Measurements from ENCODE around the gene VBP1. TPM values are rescaled to one million over a fixed set of nuclear protein-coding genes. Genes with fewer than 3 reads are reported as not detected.

Gene VBP1
- 64.4 TPM for total RNA-seq (ENCODE audit: unreplicated experiment)
- long read RNA-seq, transcript VBP1-201 (6 exons, 1,686 nt): major isoform, 128 of 131 reads
- long read RNA-seq, partial matches to known transcripts: 0 of 131 reads
- long read RNA-seq, other reads (novel, unspliced or antisense): 3 of 131 reads

- Mint-ChIP-seq H3K9me3 (ENCODE audit: unreplicated experiment) (no peaks in the 10 kb centered on the region), H3K27ac (ENCODE audit: unreplicated experiment) (peak within 1 kb of the TSS; percentile 98), H3K4me1 (ENCODE audit: low read depth, unreplicated experiment) (peaks cover 7% of the 10 kb centered on the region), H3K4me3 (ENCODE audit: unreplicated experiment) (peak within 1 kb of the TSS; percentile 98), H3K36me3 (ENCODE audit: unreplicated experiment) (no peaks in the 10 kb centered on the region), H3K27me3 (ENCODE audit: unreplicated experiment) (peaks cover 3% of the 10 kb centered on the region)
- TF ChIP-seq, protein P1, sequence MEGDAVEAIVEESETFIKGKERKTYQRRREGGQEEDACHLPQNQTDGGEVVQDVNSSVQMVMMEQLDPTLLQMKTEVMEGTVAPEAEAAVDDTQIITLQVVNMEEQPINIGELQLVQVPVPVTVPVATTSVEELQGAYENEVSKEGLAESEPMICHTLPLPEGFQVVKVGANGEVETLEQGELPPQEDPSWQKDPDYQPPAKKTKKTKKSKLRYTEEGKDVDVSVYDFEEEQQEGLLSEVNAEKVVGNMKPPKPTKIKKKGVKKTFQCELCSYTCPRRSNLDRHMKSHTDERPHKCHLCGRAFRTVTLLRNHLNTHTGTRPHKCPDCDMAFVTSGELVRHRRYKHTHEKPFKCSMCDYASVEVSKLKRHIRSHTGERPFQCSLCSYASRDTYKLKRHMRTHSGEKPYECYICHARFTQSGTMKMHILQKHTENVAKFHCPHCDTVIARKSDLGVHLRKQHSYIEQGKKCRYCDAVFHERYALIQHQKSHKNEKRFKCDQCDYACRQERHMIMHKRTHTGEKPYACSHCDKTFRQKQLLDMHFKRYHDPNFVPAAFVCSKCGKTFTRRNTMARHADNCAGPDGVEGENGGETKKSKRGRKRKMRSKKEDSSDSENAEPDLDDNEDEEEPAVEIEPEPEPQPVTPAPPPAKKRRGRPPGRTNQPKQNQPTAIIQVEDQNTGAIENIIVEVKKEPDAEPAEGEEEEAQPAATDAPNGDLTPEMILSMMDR (IDR thresholded peaks at IDR 0.05; ENCODE audit: partially characterized antibody, unreplicated experiment): peak; percentile 68
- DNase-seq: peak; percentile 85
These were observed at the start of gene VBP1 for GRCh38 chrX:155216179-155216939. Gene VBP1 (plus strand): TSS chrX:155216460. CDS start chrX:155216483, 23 bp downstream.

- Mint-ChIP-seq H3K4me1 (ENCODE audit: low read depth, unreplicated experiment) (no peaks in the 10 kb centered on the region), H3K27me3 (ENCODE audit: unreplicated experiment) (no peaks in the 10 kb centered on the region), H3K9me3 (ENCODE audit: unreplicated experiment) (no peaks in the 10 kb centered on the region), H3K4me3 (ENCODE audit: unreplicated experiment) (no peak overlapping the region), H3K36me3 (ENCODE audit: unreplicated experiment) (no peaks in the 10 kb centered on the region), H3K27ac (ENCODE audit: unreplicated experiment) (no peak overlapping the region)
- TF ChIP-seq, protein P1 (IDR thresholded peaks at IDR 0.05; ENCODE audit: partially characterized antibody, unreplicated experiment): no peak
- no peak for DNase-seq
These were observed 46.4 kb upstream of the VBP1 start for GRCh38 chrX:155169881-155170280.

GRCh38 chrX:155179346-155179997, 36.8 kb upstream of the VBP1 start:
- no peak for DNase-seq
- H3K4me1 Mint-ChIP-seq (ENCODE audit: low read depth, unreplicated experiment): no peaks in the 10 kb centered on the region
- H3K36me3 Mint-ChIP-seq (ENCODE audit: unreplicated experiment): no peaks in the 10 kb centered on the region
- no peaks in the 10 kb centered on the region for H3K27me3 Mint-ChIP-seq (ENCODE audit: unreplicated experiment)
- no peak overlapping the region for H3K4me3 Mint-ChIP-seq (ENCODE audit: unreplicated experiment)
- TF ChIP-seq, protein P1 (IDR thresholded peaks at IDR 0.05; ENCODE audit: partially characterized antibody, unreplicated experiment): no peak
- no peaks in the 10 kb centered on the region for H3K9me3 Mint-ChIP-seq (ENCODE audit: unreplicated experiment)
- H3K27ac Mint-ChIP-seq (ENCODE audit: unreplicated experiment): no peak overlapping the region

DNA sequence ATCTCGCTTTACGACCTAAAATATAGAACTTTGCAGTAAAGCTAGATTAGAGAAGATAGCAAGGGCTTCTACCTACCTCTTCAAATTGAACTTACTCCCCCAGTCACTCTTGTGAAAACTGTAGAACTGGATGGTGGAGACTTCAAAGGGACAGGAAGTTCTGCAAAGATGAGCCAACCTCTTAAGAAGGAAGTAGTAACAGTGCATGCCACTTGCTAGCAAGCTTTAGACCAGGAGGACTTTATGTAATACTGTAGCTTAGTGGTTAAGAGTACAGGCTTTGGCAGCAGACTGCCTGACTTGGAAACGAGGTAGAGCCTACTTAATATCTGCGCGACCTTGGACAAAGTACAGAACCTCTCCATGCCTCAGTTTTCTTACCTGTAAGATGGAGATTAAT, 27.5 kb upstream of the VBP1 start:
- DNase-seq: no peak
- H3K36me3 Mint-ChIP-seq (ENCODE audit: unreplicated experiment): peaks cover 5% of the 10 kb centered on the region
- no peaks in the 10 kb centered on the region for H3K27me3 Mint-ChIP-seq (ENCODE audit: unreplicated experiment)
- peaks cover 1% of the 10 kb centered on the region for H3K9me3 Mint-ChIP-seq (ENCODE audit: unreplicated experiment)
- TF ChIP-seq, protein P1 (IDR thresholded peaks at IDR 0.05; ENCODE audit: partially characterized antibody, unreplicated experiment): no peak
- H3K4me3 Mint-ChIP-seq (ENCODE audit: unreplicated experiment): no peak overlapping the region
- H3K4me1 Mint-ChIP-seq (ENCODE audit: low read depth, unreplicated experiment): no peaks in the 10 kb centered on the region
- H3K27ac Mint-ChIP-seq (ENCODE audit: unreplicated experiment): no peak overlapping the region

DNA sequence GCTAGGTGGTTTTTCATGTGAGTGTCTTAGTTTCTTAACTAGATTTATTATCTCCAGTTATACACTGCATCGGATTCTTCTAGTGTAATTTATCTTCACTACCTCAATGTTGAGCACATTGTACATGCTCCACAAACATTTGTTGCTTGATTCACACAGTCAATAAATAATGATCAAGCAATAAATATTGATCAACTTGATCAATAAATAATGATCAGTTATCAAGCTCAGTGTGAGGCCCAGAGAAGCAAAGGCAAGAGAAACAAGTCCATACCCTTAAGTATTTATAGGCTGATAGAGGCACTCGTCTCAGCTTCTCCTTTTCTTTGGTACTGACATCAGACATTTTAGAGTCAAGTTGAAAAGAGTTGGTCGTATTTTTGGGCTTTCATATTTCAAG, 5.1 kb upstream of the VBP1 start:
- TF ChIP-seq, protein P1 (IDR thresholded peaks at IDR 0.05; ENCODE audit: partially characterized antibody, unreplicated experiment): no peak
- H3K36me3 Mint-ChIP-seq (ENCODE audit: unreplicated experiment): no peaks in the 10 kb centered on the region
- no peak for DNase-seq
- no peaks in the 10 kb centered on the region for H3K27me3 Mint-ChIP-seq (ENCODE audit: unreplicated experiment)
- H3K27ac Mint-ChIP-seq (ENCODE audit: unreplicated experiment): no peak overlapping the region
- H3K4me1 Mint-ChIP-seq (ENCODE audit: low read depth, unreplicated experiment): no peaks in the 10 kb centered on the region
- H3K9me3 Mint-ChIP-seq (ENCODE audit: unreplicated experiment): no peaks in the 10 kb centered on the region
- H3K4me3 Mint-ChIP-seq (ENCODE audit: unreplicated experiment): no peak overlapping the region
